Gastroesophageal sphincter (tissue), 4 donors: Measurements from ENCODE around the gene CPN2. TPM values are rescaled to one million over a fixed set of nuclear protein-coding genes. Genes with fewer than 3 reads are reported as not detected.

ENCODE experiments used
- ATAC-seq: fragments of 150-250 bp; one replicate; pipeline ENCODE4 v1.9.1; 2016; ENCODE audit warnings: mild to moderate bottlenecking, moderate library complexity
- H3K27ac ChIP-seq, 4 donors: fragments of 200-600 bp; sonication (generic) in 3 of 4; 1 replicate in 3 of 4; 2 replicates in 1 of 4; pipeline ENCODE4 v1.5.1; 2016 to 2019
- H3K27me3 ChIP-seq: fragments of 200-600 bp; sonication (generic); one replicate; pipeline ENCODE4 v1.5.1; 2019
- H3K36me3 ChIP-seq, 2 donors: fragments of 200-600 bp; sonication (generic); one replicate each; pipeline ENCODE4 v1.5.1; 2019; ENCODE audit warnings: control low read depth in 1 of 2
- H3K4me1 ChIP-seq, 3 donors: fragments of 200-600 bp; sonication (generic); 1 replicate in 2 of 3; 2 replicates in 1 of 3; pipeline ENCODE4 v1.5.1; 2016 to 2019; ENCODE audit warnings: control low read depth in 2 of 3
- H3K4me3 ChIP-seq, 2 donors: fragments of 200-600 bp; sonication (generic); one replicate each; pipeline ENCODE4 v1.5.1; 2019; ENCODE audit warnings: mild to moderate bottlenecking in 1 of 2, moderate library complexity in 1 of 2
- H3K9me3 ChIP-seq, 3 donors: fragments of 200-600 bp; sonication (generic); one replicate each; pipeline ENCODE4 v1.5.1; 2017 to 2019; ENCODE audit warnings: control low read depth in 2 of 3
- CTCF ChIP-seq, 4 experiments: fragments of 200-600 bp in 2 of 4; fragments of 450-650 bp in 2 of 4; sonication (generic) in 1 of 4; IDR thresholded peaks; one replicate each; pipeline ENCODE4 v1.5.1; 2017 to 2019; ENCODE audit warnings: antibody characterized with exemption in 4 of 4, mild to moderate bottlenecking in 2 of 4, moderate library complexity in 2 of 4
- EP300 ChIP-seq: sonication (generic); formaldehyde crosslinking; IDR thresholded peaks from one replicate; pipeline ENCODE4 v1.6.1; 2017; ENCODE audit warnings: antibody characterized with exemption, mild to moderate bottlenecking
- POLR2A ChIP-seq, 2 donors: fragments of 450-650 bp; IDR thresholded peaks; one replicate each; pipeline ENCODE4 v1.6.1; 2017; ENCODE audit warnings: antibody characterized with exemption in 2 of 2, mild to moderate bottlenecking in 2 of 2, moderate library complexity in 1 of 2
- POLR2AphosphoS5 ChIP-seq: sonication (generic); formaldehyde crosslinking; IDR thresholded peaks from one replicate; pipeline ENCODE4 v1.6.1; 2017; ENCODE audit warnings: antibody characterized with exemption
- WGBS, 2 donors: methylation state at CpG; one replicate each; pipeline ENCODE4 v1.1.5; 2018; ENCODE audit warnings: low coverage in 1 of 2; 5-methylcytosine and 5-hydroxymethylcytosine counted together
- total RNA-seq, 4 donors: library from RNA; depleted of rRNA; stranded (reverse); fragments of >200 nt; gene quantifications; one replicate each; pipeline ENCODE4 v1.1.0, GENCODE V29; 2016

Gene CPN2
- total RNA-seq, 4 donors from 2014 or later, result not detected

- no peaks in the 10 kb centered on the region for H3K9me3 ChIP-seq
- ATAC-seq, result no peak
- no peaks in the 10 kb centered on the region for H3K36me3 ChIP-seq
- 89 to 90% methylated on average over 3 of the region's 3 CpGs for WGBS, 2 donors
- no peaks in the 10 kb centered on the region for H3K27me3 ChIP-seq
- peaks cover 0 to 16% (median 0%) of the 10 kb centered on the region in 3 donors for H3K4me1 ChIP-seq
- no peak overlapping the region for H3K4me3 ChIP-seq
- H3K27ac ChIP-seq, result no peak overlapping the region
- TF ChIP-seq POLR2AphosphoS5 (no peak), POLR2A (IDR thresholded peaks at IDR 0.05) (no peak), CTCF (IDR thresholded peaks at IDR 0.05) (no peak), EP300 (no peak)
Measured at GRCh38 chr3:194292331-194292730, 58.8 kb downstream of the CPN2 start.

Other genes with a start within 250 kb of the CPN2 start
- 10 to 100 TPM in 3 of 4 donors, 1 to 10 TPM in 1; 9.6 to 31.5 (median 15.4) TPM for gene HES1, start 215.2 kb downstream of the CPN2 start, total RNA-seq
- gene LRRC15, start 18.4 kb upstream of the CPN2 start, total RNA-seq, result under 1 TPM in 3 of 4 donors, not detected in 1; 0.42 to 0.67 (median 0.49) TPM
- gene GP5, start 47.9 kb upstream of the CPN2 start, total RNA-seq, result under 1 TPM in 1 of 4 donors, not detected in 3; 0.31 TPM
- gene ATP13A3, start 135.7 kb upstream of the CPN2 start, total RNA-seq, result 100 to 1,000 TPM; 106 to 157 (median 128) TPM